Omental fat pad (tissue), 4 donors: Measurements from ENCODE around the gene AGRN. TPM values are rescaled to one million over a fixed set of nuclear protein-coding genes. Genes with fewer than 3 reads are reported as not detected.

ENCODE experiments used
- ATAC-seq: fragments of 150-250 bp; one replicate; pipeline ENCODE4 v1.9.1; 2016; ENCODE audit warnings: mild to moderate bottlenecking, moderate library complexity; ENCODE audit not compliant: low FRiP score
- DNase-seq: peaks from one replicate; pipeline ENCODE4 v3.0.0-alpha.2; 2019; ENCODE audit warnings: low spot score
- total RNA-seq, 4 donors: library from RNA; depleted of rRNA; stranded (reverse); fragments of >200 nt; gene quantifications; one replicate each; pipeline ENCODE4 v1.1.0, GENCODE V29; 2016
- TF ChIP-seq, protein P1 (sequence below), 3 donors: fragments of 450-650 bp; IDR thresholded peaks; one replicate each; pipeline ENCODE4 v1.5.1; 2016 to 2017; ENCODE audit warnings: antibody characterized with exemption in 3 of 3, mild to moderate bottlenecking in 3 of 3, moderate library complexity in 2 of 3

Gene AGRN
- total RNA-seq, 4 donors from 2014 or later: 17.2 to 42.3 (median 22.6) TPM

DNA sequence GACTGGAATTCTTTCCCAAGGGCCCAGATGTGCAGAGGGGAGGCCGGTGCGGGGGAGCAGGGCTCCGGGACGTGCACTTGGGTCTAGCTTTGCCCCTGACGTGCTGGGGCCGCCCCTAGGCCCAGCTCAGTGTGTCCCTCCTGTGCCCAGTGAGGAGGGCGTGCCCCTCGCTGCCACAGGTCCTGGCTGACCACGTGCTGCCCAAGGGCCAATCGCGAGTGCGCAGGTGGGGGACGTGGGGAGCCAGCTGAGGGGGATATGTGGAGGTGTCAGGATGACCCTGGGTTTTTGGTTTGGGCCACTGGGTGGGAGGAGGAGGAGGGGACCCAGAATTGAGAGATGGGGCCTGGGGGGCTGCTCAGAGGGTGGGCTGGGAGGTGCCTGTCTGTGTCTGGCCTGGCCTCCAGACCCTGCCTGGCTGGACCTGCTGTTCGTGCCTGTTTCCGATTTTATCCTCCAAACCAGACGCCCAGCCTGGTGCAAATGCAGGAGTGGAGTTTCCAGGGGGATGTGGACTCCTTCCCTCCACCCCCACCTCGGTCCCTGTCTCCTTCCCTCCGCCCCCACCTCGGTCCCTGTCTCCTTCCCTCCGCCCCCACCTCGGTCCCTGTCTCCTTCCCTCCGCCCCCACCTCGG, 60.3 kb downstream of the AGRN start:
- ATAC-seq: peak; percentile 47
- no peak for DNase-seq
- TF ChIP-seq, protein P1, sequence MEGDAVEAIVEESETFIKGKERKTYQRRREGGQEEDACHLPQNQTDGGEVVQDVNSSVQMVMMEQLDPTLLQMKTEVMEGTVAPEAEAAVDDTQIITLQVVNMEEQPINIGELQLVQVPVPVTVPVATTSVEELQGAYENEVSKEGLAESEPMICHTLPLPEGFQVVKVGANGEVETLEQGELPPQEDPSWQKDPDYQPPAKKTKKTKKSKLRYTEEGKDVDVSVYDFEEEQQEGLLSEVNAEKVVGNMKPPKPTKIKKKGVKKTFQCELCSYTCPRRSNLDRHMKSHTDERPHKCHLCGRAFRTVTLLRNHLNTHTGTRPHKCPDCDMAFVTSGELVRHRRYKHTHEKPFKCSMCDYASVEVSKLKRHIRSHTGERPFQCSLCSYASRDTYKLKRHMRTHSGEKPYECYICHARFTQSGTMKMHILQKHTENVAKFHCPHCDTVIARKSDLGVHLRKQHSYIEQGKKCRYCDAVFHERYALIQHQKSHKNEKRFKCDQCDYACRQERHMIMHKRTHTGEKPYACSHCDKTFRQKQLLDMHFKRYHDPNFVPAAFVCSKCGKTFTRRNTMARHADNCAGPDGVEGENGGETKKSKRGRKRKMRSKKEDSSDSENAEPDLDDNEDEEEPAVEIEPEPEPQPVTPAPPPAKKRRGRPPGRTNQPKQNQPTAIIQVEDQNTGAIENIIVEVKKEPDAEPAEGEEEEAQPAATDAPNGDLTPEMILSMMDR (IDR thresholded peaks at IDR 0.05): no peak

DNA sequence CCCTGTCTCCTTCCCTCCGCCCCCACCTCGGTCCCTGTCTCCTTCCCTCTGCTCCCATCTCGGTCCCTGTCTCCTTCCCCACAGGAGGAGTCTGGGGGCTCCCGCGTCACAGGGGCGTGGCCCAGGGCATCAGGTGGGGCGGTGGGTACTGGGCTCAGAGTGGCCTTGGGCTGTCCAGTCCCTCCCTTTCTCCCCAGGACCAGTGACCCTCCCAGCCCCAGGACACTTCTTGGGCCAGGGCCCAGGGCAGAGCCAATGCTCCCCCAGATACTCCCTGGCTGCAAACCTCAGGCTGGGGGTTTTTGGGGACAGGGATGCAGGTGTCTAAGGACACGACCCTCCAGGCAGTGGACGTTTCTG, 61.0 kb downstream of the AGRN start:
- ATAC-seq: no peak
- DNase-seq: no peak

DNA sequence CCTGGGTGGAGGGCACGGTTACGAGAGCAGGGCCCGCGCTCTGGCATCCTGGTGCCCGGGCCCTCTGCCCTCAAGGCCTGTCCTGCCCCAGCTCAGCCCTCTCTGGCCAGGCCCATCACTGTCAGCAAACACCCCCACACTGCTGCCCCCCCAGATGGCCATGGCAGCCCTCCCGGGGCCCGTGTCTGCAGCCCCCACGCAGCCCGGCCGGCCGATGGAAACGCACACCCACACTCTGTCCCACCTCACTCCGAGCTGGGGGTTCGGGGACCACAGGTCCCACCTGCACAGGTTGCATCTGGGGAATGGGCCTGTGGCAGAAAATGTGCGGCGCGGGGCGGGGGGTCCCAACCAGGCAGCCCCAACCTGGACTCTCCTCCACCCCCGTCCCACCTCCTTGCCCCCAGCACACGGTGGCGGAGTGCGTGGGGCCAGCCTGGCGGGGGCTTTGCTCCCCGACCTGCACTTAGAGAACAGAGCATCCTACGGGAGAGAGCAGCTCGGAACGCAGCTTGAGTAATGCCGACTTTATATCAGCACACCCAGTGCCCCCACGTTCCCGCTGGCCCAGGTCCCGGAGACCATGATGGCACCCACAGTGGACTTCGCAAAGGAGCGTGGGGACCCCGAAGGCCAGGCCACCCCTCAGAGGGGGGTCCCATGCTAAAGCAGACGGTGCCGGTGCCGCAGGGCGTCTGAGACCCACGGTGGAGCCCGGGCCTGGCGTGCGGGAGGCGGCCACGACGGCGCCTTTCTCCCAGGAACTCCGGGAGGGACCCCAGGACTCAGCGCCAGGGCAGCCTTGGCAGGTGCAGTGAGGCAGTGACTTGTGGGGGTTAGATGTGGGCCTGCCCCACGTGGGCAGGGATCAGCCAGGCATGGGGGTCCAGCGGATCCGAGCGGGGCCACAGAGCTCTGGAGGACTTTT, 61.7 kb downstream of the AGRN start:
- no peak for DNase-seq
- no peak for ATAC-seq
- TF ChIP-seq, protein P1 (IDR thresholded peaks at IDR 0.05): no peak

More for the DNA sequence above, 61.0 kb downstream of the AGRN start:
- TF ChIP-seq, protein P1 (IDR thresholded peaks at IDR 0.05): no peak

DNA sequence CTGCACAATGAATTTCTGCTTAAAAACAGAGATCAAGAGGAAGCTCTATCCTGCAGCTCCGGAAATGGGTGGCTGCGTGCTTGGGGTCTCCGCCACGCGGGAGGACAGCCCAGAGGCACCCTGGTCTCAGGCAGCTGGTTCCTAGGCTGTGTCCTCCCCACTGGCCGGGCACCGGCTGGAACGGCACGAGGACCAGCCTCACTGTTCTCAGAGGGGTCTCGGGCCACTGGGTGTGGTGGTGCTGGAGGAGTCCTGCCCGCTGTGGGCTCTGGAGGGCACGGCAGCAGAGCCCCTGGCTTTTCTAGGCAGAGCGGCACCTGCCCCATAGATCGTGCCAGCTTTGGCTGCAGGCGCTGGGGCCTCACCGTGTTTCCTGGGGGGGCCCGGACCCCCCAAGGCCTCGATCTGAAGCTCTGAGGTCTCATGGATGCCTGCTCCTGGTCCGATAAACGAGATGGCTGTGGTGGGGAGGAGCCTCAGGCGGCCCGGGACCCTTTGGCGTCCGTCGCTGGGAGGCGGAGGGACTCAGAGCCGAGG, 62.4 kb downstream of the AGRN start:
- ATAC-seq (no peak), DNase-seq (peak; percentile 11)
- TF ChIP-seq, protein P1 (IDR thresholded peaks at IDR 0.05): no peak

DNA sequence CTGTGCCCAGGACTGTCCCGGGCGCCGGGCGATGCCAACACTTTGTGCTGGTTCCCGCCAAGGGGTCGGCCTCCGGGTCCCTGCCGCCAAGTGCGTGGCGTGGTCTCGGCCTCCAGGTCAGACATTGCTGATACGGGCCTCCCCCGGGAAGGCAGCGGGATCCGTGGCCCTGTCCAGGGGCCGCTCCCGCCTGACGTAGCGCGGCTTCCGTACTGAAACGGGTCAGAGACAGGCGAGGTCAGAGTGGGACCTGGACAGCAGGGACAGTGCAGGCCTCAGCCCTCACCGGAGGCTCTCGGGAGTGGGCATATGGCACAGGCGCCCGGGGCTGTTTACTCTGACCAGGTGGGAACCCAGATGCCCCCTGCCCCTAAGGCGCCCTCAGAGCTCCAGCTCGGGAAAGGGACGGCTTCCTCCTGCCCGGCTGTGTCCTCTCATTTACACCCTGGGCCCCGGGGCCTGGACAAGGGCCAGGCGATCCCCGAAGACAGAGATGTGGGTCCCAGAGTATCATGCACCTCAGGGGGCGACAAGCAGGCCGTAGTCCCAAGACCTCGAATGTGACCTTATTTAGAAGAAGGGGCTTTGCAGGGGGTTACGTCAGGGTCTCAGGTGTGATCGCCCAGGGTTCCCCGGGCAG, 63.0 kb downstream of the AGRN start:
- TF ChIP-seq, protein P1 (IDR thresholded peaks at IDR 0.05): no peak
- ATAC-seq (no peak), DNase-seq (peak; percentile 18)

DNA sequence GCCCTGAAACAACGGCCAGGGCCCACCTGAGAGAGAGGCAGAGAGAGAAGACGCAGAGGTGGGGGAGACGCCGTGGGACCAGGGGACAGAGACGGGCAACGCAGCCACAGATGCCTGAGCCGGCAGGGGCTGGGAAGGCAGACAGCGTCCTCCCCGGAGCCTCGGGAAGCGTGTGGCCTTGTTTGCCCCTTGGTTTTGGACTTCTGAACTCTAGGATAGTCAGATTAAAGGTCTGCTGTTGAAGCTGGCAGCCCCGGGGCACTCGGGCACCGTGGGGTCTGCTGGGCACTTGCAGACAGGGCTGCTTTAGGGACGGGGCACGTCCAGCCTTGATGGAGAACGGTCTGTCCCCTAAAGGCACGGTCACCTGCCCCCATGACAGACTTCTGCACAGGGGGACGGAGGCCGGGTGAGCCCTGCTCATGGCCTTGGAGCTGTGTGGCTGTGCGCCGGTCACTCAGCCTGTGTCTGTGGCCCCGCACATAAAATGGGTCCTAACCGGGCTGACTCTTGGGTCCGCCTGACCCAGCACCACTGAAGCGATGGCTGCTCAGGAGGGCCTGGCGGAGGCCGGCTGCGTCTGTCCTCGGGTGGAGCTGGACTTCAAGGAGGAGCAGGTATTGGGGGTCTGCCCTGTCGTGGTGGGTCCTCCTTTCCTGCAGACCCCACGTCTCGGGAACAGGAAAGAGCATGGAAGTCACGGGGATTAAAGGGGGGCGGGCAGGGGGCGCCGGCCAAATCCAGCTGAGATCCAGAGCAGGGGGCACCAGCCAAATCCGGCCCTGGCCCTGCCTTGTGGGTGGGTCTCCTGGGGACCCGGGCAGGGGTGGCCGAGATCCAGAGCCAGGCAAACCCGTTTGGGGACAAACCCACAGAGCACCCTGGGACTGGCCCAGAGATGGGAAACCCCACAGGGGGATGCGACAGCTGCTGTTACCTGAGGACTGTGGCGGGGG, 63.8 kb downstream of the AGRN start:
- ATAC-seq (no peak), DNase-seq (no peak)
- TF ChIP-seq, protein P1 (IDR thresholded peaks at IDR 0.05): no peak
